ENCODE results near the gene JAM3. TPM values are rescaled to one million over a fixed set of nuclear protein-coding genes. Genes with fewer than 3 reads are reported as not detected.

JAM3 gene
- total RNA-seq, 2 donors from 2014 or later: 28.5 to 38.1 TPM

DNA sequence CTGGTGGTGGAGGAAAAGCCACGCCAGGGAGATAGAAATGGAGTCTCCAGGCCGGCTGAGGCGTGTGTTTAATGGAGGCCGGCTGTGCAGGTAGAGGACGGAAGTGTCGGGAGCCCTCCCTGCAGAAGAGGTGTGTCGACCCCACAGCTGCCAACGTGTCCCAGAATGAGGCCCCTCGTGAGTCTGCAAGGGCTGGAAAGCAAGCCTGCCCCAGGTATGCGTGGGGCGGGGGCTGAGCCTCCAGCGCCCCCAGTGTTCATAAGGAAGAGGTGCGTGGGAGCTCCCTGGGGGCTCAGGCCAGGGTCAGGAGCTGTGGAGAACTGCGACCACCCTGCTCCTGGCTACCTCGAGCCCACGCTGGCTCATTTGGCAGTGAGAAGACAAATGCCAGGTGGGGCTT, 38.0 kb upstream of the JAM3 start:
- Histone ChIP-seq H3K4me3 (no peak overlapping the region), H3K27me3 (no peaks in the 10 kb centered on the region), H3K36me3 (no peaks in the 10 kb centered on the region), H3K27ac (no peak overlapping the region), H3K4me1 (peaks cover 0 to 40% of the 10 kb centered on the region in 2 donors), H3K9me3 (no peaks in the 10 kb centered on the region)
- DNase-seq (ENCODE audit: low spot score): no peak
- TF ChIP-seq, protein P1, sequence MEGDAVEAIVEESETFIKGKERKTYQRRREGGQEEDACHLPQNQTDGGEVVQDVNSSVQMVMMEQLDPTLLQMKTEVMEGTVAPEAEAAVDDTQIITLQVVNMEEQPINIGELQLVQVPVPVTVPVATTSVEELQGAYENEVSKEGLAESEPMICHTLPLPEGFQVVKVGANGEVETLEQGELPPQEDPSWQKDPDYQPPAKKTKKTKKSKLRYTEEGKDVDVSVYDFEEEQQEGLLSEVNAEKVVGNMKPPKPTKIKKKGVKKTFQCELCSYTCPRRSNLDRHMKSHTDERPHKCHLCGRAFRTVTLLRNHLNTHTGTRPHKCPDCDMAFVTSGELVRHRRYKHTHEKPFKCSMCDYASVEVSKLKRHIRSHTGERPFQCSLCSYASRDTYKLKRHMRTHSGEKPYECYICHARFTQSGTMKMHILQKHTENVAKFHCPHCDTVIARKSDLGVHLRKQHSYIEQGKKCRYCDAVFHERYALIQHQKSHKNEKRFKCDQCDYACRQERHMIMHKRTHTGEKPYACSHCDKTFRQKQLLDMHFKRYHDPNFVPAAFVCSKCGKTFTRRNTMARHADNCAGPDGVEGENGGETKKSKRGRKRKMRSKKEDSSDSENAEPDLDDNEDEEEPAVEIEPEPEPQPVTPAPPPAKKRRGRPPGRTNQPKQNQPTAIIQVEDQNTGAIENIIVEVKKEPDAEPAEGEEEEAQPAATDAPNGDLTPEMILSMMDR (IDR thresholded peaks at IDR 0.05): peak in 1 of 2 donors; percentile 16

DNA sequence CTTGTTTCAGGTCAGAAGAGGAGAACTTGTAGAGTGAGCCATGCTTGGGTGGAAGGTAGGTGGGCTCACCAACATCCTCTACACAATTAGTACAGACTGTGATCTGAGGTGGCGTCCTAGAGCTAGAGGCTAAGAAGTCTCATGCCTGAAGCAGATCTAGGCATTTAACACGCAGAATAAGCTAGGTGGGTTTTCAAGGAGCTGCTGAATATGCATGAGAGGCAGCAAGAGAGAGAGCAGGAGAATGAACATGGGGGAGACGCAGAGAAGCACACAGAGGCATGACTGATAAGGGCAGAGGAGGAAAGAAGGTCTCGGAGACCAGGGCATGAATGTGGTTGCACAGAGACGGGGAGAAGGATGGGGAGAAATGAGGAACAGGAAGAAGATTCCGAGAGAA, 36.8 kb upstream of the JAM3 start:
- Histone ChIP-seq H3K4me3 (no peak overlapping the region), H3K27ac (no peak overlapping the region), H3K9me3 (no peaks in the 10 kb centered on the region), H3K4me1 (peaks cover 0 to 43% of the 10 kb centered on the region in 2 donors), H3K36me3 (no peaks in the 10 kb centered on the region), H3K27me3 (no peaks in the 10 kb centered on the region)
- TF ChIP-seq, protein P1 (IDR thresholded peaks at IDR 0.05): no peak
- no peak for DNase-seq (ENCODE audit: low spot score)

DNA sequence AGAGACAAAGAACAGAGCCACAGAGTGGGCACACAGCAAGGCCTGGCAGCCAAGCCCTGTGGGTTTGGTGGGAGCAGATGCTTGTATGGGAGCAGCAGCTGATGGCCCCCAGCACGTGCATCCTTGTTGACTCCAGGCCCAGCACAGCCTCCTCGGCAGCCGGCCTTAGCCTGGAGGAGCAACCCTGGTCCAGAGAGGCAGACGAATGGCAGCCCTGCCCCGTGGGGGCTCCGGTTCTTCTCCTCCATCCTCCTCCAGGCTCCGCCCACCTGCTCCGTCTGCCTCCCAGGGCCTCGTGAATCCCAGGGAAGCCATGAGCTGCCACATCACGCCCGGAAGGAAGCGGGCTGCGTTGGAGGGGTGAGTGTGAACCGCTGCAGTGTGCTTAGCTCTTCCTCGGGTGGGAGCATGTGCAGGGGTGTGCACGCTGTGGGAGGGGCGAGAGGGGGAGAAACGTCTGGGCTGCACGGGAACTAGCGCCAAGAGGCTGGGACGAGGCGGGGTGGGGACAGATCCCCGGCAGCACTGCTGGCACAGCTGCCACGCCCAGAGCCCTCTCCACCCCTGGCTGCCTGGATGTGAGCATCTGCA, 36.3 kb upstream of the JAM3 start:
- no peaks in the 10 kb centered on the region for H3K9me3 ChIP-seq
- no peaks in the 10 kb centered on the region for H3K27me3 ChIP-seq
- no peaks in the 10 kb centered on the region for H3K36me3 ChIP-seq
- TF ChIP-seq, protein P1 (IDR thresholded peaks at IDR 0.05): no peak
- DNase-seq (ENCODE audit: low spot score): no peak
- peaks cover 0 to 45% of the 10 kb centered on the region in 2 donors for H3K4me1 ChIP-seq
- H3K27ac ChIP-seq: peak overlapping the region; percentile 92 to 95
- peak overlapping the region in 1 of 2 donors; percentile 27 for H3K4me3 ChIP-seq

DNA sequence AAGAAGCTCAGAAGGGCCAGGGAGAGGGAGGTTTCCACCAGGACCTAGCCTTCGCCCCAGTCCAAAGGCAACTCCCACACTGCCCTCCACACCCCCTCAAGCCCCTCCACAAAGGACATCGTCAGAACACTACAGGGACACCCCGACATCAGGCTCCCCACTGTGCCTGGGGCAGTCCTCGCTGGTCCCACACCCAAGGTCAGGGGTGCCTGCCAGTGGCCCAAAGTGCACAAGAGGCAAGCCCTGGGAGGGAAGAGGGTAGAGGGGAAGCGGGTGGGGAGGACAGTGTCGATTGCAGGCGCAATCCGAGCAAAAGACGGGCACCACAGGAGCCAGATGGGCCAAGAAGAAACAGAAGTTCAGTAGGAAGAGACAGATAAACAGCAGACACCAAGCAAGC, 35.6 kb upstream of the JAM3 start:
- Histone ChIP-seq H3K27me3 (no peaks in the 10 kb centered on the region), H3K36me3 (no peaks in the 10 kb centered on the region), H3K4me1 (peaks cover 0 to 52% of the 10 kb centered on the region in 2 donors), H3K27ac (peak overlapping the region; percentile 92 to 95), H3K4me3 (peak overlapping the region in 1 of 2 donors; percentile 27), H3K9me3 (no peaks in the 10 kb centered on the region)
- TF ChIP-seq, protein P1 (IDR thresholded peaks at IDR 0.05): no peak
- no peak for DNase-seq (ENCODE audit: low spot score)

DNA sequence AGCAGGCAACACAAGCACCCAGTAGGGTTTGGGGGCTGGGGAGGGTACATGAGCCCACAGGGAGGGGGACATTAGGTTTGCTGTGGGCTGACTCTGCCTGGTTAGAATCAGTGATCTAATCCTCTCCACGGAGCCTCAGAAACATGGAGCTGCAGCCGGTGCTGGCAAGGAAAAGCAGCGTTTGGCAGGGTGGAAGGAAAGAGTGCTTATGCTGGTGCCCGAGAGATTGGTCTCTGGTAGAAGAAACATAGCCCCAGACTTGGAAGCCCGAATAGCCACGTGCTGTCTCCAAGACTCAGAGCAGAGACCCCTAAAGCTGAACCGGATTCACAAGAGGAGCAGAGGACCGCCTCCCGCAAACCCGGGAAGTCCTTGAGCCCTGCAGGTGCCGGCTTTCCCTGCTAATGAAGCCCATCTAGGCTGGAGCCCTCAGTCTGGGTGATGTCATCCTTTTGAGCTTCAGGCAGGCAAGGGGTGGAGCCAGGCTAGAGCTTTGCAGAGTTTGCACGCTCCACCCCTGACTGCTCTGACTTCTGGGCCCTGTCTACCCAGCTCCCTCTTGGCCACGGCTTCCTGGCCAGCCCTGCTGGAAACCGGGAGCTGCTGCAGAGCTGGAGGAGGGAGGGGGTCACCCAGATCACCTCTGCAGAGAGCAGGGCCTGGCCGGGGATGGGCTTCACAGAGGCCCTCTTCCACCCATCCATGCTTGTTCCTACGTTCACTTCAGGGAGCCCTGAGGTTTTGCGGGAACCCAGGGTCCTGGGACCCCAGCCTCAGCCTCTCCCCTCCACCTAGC, 35.0 kb upstream of the JAM3 start:
- peak; percentile 91 for DNase-seq (ENCODE audit: low spot score)
- Histone ChIP-seq H3K27ac (peak overlapping the region; percentile 92 to 95), H3K27me3 (no peaks in the 10 kb centered on the region), H3K4me3 (peak overlapping the region; percentile 2 to 27), H3K4me1 (peaks cover 0 to 58% of the 10 kb centered on the region in 2 donors), H3K36me3 (no peaks in the 10 kb centered on the region), H3K9me3 (no peaks in the 10 kb centered on the region)
- TF ChIP-seq, protein P1 (IDR thresholded peaks at IDR 0.05): no peak
